Esophagus muscularis mucosa (tissue), 4 donors: Measurements from ENCODE around the gene SLC6A3.

Source experiments
- EP300 ChIP-seq: sonication (generic); formaldehyde crosslinking; IDR thresholded peaks from one replicate; pipeline ENCODE4 v1.6.1; 2017; ENCODE audit warnings: antibody characterized with exemption
- POLR2A ChIP-seq: fragments of 450-650 bp; IDR thresholded peaks from one replicate; pipeline ENCODE4 v1.6.1; 2017; ENCODE audit warnings: antibody characterized with exemption, moderate library complexity, mild to moderate bottlenecking, low read depth
- POLR2AphosphoS5 ChIP-seq, 2 donors: sonication (generic); formaldehyde crosslinking; IDR thresholded peaks; one replicate each; pipeline ENCODE4 v1.6.1; 2017; ENCODE audit warnings: antibody characterized with exemption in 2 of 2
- TF ChIP-seq, protein P1 (sequence below), 3 experiments: fragments of 200-600 bp in 2 of 3; fragments of 450-650 bp in 1 of 3; sonication (generic) in 2 of 3; IDR thresholded peaks; one replicate each; pipeline ENCODE4 v1.5.1; 2017 to 2019; ENCODE audit warnings: antibody characterized with exemption in 3 of 3, mild to moderate bottlenecking in 2 of 3, moderate library complexity in 1 of 3

DNA sequence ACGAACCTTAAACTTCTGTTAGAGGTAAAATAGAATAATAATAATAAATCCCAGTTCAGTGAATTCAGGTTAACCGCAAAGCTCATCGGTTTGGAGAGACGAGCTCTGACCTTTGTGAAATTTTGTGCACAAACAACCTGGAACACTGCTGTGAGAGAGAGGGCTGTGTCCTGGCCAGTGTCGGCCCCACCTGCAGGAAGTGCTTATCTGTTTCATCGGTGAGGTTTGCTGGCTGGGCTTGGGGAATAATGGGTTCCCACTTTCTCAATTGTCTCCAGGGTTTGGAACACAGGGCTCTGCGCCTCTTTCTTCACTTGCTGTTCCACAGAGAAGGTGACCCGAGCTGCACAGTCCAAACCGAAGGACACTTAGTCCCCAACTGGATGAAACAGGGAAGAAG, 81.0 kb downstream of the SLC6A3 start:
- TF ChIP-seq, protein P1, sequence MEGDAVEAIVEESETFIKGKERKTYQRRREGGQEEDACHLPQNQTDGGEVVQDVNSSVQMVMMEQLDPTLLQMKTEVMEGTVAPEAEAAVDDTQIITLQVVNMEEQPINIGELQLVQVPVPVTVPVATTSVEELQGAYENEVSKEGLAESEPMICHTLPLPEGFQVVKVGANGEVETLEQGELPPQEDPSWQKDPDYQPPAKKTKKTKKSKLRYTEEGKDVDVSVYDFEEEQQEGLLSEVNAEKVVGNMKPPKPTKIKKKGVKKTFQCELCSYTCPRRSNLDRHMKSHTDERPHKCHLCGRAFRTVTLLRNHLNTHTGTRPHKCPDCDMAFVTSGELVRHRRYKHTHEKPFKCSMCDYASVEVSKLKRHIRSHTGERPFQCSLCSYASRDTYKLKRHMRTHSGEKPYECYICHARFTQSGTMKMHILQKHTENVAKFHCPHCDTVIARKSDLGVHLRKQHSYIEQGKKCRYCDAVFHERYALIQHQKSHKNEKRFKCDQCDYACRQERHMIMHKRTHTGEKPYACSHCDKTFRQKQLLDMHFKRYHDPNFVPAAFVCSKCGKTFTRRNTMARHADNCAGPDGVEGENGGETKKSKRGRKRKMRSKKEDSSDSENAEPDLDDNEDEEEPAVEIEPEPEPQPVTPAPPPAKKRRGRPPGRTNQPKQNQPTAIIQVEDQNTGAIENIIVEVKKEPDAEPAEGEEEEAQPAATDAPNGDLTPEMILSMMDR (IDR thresholded peaks at IDR 0.05), result no peak
- no peak for TF ChIP-seq EP300
- TF ChIP-seq POLR2A, result no peak
- TF ChIP-seq POLR2AphosphoS5 (IDR thresholded peaks at IDR 0.05), result no peak
